Measurements from ENCODE around the gene LRP5. TPM values are rescaled to one million over a fixed set of nuclear protein-coding genes. Genes with fewer than 3 reads are reported as not detected.
"Not testable (repeated sequence)": the region's sequence is repeated elsewhere in the genome, so short reads cannot be mapped to it uniquely, and the experiment has no call there.

The LRP5 gene
- total RNA-seq, 1 donor, result 0.42 TPM

DNA sequence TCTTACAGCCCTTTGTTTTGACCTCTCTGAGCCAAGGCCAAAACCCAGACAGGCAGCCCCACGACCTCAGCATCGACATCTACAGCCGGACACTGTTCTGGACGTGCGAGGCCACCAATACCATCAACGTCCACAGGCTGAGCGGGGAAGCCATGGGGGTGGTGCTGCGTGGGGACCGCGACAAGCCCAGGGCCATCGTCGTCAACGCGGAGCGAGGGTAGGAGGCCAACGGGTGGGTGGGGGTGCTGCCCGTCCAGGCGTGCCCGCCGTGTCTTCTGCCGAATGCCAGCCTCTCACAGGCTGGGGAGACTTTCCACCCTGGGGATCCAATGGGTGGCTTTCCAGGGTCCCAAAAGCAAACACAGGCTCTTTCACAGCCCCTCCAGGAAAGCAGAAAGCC, 111.1 kb downstream of the LRP5 start:
- Histone ChIP-seq H3K4me1 (ENCODE audit: insufficient read depth, low read length) (no peaks in the 10 kb centered on the region), H3K4me3 (ENCODE audit: low read length) (no peak overlapping the region), H3K9me3 (ENCODE audit: low read depth, low read length) (no peaks in the 10 kb centered on the region), H3K27me3 (ENCODE audit: insufficient read depth, low read length) (no peaks in the 10 kb centered on the region)

DNA sequence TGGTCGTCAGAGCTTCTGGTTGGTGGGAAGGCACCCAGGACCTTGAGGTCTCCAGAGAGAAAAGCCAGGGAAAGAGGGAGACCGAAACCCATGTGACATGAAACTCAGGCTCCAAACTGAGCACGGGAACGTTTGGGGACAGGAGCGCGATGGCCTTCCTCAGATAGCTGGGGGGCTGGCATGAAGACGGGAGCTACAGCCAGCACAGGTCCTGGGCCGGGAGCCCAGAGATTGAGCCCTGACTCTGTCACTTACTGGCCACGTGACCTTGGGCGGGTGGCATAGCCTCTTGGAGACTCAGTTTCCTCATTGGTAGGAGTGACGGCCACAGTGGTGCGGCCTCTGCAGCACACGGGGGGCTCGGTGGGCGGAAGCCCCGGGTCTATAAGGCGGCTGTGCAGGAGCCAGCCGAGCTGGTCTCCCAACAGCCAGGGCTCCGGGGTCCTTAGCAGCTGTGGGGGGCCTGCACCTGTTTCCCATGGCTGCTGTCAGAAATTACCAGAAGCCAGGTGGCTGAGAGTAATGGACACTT, 111.8 kb downstream of the LRP5 start:
- no peaks in the 10 kb centered on the region for H3K9me3 ChIP-seq (ENCODE audit: low read depth, low read length)
- no peaks in the 10 kb centered on the region for H3K27me3 ChIP-seq (ENCODE audit: insufficient read depth, low read length)
- H3K4me3 ChIP-seq (ENCODE audit: low read length), result no peak overlapping the region
- no peaks in the 10 kb centered on the region for H3K4me1 ChIP-seq (ENCODE audit: insufficient read depth, low read length)

DNA sequence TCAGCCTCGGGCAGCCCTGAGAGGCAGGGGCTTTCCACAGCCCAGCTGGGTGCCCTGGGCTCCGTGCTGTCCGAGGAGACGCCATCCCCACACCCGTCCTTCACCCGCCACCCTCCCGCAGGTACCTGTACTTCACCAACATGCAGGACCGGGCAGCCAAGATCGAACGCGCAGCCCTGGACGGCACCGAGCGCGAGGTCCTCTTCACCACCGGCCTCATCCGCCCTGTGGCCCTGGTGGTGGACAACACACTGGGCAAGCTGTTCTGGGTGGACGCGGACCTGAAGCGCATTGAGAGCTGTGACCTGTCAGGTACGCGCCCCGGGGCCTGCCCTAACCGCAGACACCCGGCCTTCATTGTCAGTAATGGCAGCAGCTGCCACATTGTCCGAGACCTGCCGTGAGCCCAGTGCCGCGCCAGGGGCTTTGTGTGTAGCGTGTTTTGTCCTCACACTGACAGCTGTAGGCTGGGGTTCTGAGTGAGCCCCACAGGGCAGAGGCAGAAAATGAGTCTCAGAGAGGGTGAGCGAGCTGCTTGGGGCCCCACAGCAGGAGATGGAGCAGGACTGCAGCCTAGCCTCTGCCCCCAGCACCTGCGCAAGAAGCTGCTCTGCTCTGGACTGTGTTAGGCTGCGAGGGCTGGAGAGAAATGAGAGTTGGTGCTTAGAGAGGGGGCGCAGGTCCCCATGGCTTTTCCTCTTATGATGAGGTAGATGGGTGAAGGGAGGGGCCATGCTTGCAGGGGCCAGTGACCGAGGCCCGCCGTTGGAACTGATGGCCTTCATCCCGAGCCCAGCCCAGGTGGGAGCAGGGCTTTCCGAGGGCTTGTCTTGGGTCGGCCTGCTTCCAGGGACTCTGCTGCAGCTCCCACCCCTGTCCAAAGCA, 112.8 kb downstream of the LRP5 start:
- H3K27me3 ChIP-seq (ENCODE audit: insufficient read depth, low read length), result no peaks in the 10 kb centered on the region
- no peak overlapping the region for H3K4me3 ChIP-seq (ENCODE audit: low read length)
- H3K4me1 ChIP-seq (ENCODE audit: insufficient read depth, low read length), result no peaks in the 10 kb centered on the region
- no peaks in the 10 kb centered on the region for H3K9me3 ChIP-seq (ENCODE audit: low read depth, low read length)

DNA sequence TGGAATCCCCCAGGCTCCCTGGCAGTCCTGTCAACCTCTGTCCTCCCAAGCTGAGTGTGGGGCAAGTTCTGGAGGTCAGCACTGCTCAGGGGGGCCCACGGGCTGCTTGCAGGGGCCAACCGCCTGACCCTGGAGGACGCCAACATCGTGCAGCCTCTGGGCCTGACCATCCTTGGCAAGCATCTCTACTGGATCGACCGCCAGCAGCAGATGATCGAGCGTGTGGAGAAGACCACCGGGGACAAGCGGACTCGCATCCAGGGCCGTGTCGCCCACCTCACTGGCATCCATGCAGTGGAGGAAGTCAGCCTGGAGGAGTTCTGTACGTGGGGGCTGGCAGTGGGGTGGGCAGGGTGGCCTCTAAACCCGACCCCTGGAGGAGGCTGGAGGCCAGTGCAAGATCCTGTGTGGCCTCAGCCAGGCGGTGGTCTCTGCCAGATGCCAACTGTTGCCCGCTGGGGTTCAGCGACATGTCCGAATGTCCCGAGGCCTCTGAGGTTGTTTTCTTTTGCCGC, 113.5 kb downstream of the LRP5 start:
- Histone ChIP-seq H3K27me3 (ENCODE audit: insufficient read depth, low read length) (no peaks in the 10 kb centered on the region), H3K4me1 (ENCODE audit: insufficient read depth, low read length) (no peaks in the 10 kb centered on the region), H3K4me3 (ENCODE audit: low read length) (no peak overlapping the region), H3K9me3 (ENCODE audit: low read depth, low read length) (no peaks in the 10 kb centered on the region)

DNA sequence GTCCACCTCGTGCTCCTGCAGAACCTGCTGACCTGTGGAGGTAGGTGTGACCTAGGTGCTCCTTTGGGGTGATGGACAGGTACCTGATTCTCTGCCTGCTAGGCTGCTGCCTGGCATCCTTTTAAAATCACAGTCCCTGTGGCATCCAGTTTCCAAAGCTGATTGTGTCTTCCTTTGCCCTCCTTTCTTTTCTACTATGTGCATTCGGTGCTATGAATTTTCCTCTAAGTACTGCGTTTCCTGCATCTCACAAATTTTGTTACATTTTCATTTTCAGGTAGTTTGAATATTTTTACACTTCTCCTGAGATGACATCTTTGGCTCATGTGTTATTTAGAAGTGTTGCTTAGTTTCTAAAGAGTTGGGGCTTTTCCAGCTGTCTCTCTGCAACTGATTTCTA, 117.3 kb downstream of the LRP5 start:
- H3K9me3 ChIP-seq (ENCODE audit: low read depth, low read length), result no peaks in the 10 kb centered on the region
- no peaks in the 10 kb centered on the region for H3K4me1 ChIP-seq (ENCODE audit: insufficient read depth, low read length)
- no peak overlapping the region for H3K4me3 ChIP-seq (ENCODE audit: low read length)
- no peaks in the 10 kb centered on the region for H3K27me3 ChIP-seq (ENCODE audit: insufficient read depth, low read length)

DNA sequence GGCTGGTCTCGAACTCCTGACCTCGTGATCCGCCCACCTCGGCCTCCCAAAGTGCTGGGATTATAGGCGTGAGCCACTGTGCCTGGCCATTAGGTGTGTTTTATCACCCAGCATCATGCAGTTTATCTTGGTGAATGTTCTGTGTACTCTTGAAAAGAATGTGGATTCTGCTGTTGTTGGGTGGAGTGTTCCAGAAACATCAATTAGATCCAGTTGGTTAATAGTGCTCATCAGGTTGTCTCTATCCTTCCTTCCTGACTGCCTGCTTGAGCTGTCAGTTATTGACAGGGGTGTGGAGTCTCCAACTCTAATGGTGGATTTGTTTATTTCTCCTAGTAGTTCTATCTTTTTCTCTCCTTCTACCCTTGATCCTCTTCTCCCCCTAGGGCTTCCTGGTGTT, 118.0 kb downstream of the LRP5 start:
- H3K4me1 ChIP-seq (ENCODE audit: insufficient read depth, low read length), result no peaks in the 10 kb centered on the region
- no peaks in the 10 kb centered on the region for H3K9me3 ChIP-seq (ENCODE audit: low read depth, low read length)
- H3K27me3 ChIP-seq (ENCODE audit: insufficient read depth, low read length), result no peaks in the 10 kb centered on the region
- H3K4me3 ChIP-seq (ENCODE audit: low read length), result no peak overlapping the region

DNA sequence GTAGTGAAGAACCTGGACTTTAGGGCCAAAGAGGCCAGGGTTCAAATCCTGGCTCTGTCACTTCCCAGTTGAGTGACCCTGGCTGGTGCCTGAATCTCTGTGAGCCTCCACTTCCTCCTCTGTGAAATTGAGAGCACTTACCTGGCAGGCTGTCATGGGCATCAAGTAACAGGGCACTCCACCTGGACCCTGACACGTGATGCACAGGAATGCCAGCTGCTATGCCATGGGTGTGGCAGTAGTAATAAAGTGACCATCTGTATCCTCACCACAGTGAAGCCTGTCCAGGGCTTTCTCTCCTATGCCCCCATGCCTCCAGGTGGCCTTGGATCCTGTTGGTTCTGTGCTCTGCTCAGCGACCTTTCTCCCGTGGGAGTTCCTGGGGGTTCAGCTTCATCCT, 118.4 kb downstream of the LRP5 start:
- no peak overlapping the region for H3K4me3 ChIP-seq (ENCODE audit: low read length)
- no peaks in the 10 kb centered on the region for H3K27me3 ChIP-seq (ENCODE audit: insufficient read depth, low read length)
- no peaks in the 10 kb centered on the region for H3K4me1 ChIP-seq (ENCODE audit: insufficient read depth, low read length)
- no peaks in the 10 kb centered on the region for H3K9me3 ChIP-seq (ENCODE audit: low read depth, low read length)

DNA sequence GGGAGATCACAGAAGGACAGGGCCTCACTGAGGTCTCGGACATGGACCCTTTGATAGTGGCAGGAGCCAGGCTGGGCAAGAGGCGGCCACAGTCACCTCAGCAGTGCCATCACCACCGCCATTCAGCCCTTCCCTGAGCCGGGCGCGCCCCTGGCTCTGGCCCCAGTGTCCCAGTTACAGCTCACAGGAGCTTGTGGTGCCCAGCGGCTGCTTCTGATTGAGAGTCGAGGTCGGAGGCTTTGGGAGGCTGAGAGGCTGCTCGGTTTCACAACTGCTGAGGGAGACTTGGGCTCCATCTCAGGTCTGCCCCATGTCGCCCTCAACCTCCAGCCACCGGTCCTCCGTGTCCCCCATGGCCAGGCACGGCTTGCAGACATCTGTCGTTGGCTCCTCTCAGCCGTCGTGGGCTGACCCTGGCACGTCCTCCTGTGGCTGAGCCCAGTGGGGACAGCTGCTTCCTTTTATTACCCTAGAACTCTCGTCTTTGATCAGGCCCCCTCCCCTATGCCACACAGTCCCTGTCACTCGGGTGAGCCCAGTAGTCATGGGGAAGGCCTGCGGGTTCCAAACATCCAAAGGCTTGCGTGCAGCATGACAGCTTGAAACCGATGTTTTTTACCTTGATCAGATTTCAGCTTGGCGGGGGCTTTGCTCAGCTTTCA, 119.7 kb downstream of the LRP5 start:
- no peaks in the 10 kb centered on the region for H3K27me3 ChIP-seq (ENCODE audit: insufficient read depth, low read length)
- H3K4me1 ChIP-seq (ENCODE audit: insufficient read depth, low read length), result peaks cover under 1% of the 10 kb centered on the region
- H3K4me3 ChIP-seq (ENCODE audit: low read length), result no peak overlapping the region
- no peaks in the 10 kb centered on the region for H3K9me3 ChIP-seq (ENCODE audit: low read depth, low read length)

DNA sequence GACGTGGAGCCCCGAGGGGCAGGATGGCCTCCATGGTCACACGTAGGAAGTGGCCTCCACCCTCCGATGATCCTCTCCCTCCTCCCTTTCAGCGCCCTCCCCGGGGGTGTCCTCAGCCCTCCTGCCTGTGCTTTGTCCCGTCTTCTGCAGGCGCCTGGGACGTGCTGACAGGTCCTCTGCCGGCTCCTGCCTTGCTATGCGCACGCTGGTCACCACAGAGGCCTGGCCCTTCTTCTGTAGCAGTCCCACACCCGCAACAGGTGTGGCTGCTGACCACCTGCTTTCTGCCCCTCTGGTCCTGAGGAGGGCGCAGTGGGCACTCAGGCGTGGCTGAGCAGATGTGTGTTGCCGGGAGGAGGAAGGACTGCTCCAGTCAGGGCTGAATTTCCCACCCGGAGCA, 120.5 kb downstream of the LRP5 start:
- Histone ChIP-seq H3K9me3 (ENCODE audit: low read depth, low read length) (no peaks in the 10 kb centered on the region), H3K4me3 (ENCODE audit: low read length) (no peak overlapping the region), H3K27me3 (ENCODE audit: insufficient read depth, low read length) (no peaks in the 10 kb centered on the region), H3K4me1 (ENCODE audit: insufficient read depth, low read length) (peaks cover 6% of the 10 kb centered on the region)

DNA sequence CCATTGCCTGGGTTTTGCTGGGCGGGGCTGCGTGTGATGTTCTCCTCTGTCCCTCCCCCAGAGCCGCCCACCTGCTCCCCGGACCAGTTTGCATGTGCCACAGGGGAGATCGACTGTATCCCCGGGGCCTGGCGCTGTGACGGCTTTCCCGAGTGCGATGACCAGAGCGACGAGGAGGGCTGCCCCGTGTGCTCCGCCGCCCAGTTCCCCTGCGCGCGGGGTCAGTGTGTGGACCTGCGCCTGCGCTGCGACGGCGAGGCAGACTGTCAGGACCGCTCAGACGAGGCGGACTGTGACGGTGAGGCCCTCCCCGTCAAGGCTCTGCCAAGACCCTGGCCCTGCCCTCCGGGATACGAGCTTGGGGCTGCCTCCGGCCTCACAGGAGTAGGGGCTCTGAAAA, 121.2 kb downstream of the LRP5 start:
- H3K4me3 ChIP-seq (ENCODE audit: low read length), result no peak overlapping the region
- H3K27me3 ChIP-seq (ENCODE audit: insufficient read depth, low read length), result no peaks in the 10 kb centered on the region
- H3K9me3 ChIP-seq (ENCODE audit: low read depth, low read length), result no peaks in the 10 kb centered on the region
- H3K4me1 ChIP-seq (ENCODE audit: insufficient read depth, low read length), result peaks cover 6% of the 10 kb centered on the region

DNA sequence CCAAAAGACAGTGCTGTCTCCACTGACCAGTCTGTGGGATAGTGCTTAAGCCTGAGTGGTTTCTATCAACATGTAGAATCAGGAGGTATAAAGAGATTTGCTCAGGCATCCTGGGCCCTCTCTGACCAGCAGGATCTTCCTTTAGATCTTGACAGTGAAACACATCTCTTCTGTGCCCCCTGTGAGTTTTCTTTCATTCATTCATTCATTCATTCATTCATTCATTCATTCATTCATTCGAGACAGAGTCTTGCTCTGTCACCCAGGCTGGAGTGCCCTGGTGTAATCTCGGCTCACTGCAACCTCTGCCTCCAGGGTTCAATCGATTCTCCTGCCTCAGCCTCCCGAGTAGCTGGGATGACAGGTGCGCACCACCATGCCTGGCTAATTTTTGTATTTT, 121.8 kb downstream of the LRP5 start:
- not testable (repeated sequence) for H3K27me3 ChIP-seq (ENCODE audit: insufficient read depth, low read length); H3K4me3 ChIP-seq (ENCODE audit: low read length); H3K9me3 ChIP-seq (ENCODE audit: low read depth, low read length); H3K4me1 ChIP-seq (ENCODE audit: insufficient read depth, low read length)

DNA sequence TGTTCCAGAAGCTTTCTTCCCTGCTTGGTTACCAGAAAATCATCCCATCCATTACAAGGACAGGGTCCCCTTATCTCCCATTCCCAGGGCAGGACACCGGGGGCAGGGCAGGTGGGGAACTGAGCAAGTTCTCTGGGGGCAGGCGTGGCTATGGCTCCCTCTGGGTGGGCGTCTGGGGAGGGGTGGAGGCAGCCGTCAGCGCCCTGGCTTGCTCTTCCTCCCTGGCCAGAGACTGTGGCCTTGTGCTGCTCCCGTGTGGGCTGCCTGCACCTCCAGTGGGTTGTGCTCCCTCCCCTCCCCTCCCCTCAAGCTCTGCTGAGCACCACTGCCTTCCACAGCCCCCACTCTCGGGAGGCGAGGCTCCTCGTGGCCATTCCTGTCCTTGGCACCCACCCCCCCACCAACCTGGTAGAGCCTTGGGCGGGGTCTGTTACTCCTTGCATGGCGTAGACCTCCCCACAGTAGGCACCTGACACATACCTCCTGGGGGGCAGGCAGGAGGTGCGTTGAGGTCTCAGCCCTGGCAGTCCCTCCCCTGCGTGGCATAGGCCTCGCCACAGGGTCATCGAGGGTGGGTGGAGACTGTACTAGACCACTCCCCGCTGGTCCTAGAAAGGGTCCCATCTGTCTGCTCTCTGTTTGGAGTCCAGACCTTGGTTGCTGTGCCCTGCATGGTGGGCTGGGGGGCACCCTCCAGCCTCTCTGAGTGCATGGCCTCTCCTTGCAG, 123.9 kb downstream of the LRP5 start:
- H3K27me3 ChIP-seq (ENCODE audit: insufficient read depth, low read length), result no peaks in the 10 kb centered on the region
- no peaks in the 10 kb centered on the region for H3K9me3 ChIP-seq (ENCODE audit: low read depth, low read length)
- H3K4me1 ChIP-seq (ENCODE audit: insufficient read depth, low read length), result peaks cover 6% of the 10 kb centered on the region
- H3K4me3 ChIP-seq (ENCODE audit: low read length), result no peak overlapping the region

DNA sequence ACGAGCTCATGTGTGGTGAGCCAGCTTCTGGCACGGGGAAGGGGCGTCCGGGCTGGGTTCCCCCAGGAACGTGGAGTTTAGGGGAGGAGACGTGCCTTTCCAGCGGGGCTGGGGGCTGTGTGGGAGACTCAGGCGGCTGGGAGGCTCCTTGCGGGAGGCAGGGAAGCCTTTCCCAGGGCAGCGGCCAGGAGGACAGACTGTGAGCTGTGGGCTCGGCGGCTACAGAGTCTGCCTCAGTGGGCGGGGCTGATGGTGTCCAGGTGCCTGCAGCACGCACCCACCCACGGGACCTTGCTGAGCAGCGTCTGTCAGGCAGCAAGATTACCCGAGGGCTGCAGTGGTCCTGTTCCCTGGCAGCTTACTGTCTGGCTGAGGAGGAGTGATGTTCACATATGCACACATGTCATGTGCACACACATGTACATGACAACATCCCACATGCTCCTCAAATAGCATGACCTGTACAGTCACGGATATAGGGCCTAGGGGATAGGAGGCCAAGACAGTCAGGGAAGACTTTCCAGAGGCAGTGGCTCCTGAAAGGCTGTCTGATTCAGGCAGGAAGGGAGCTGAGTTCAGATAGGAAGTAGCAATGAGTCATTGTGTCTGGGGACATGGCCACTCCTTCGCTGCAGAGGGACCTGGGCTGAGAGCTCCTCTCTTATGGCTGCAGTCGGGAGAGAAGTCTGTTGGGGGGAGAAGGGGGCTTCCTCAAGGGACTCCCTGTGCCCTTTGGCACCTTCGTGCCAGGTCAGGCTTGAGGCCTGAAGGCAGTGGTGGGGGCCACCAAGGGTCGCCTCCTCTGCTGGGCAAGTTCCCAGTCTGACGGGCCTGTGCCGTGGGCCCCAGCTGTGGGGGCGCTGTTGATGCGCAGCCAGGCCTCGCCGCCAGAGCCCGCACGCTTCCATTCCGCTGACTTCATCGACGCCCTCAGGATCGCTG, 124.9 kb downstream of the LRP5 start:
- H3K9me3 ChIP-seq (ENCODE audit: low read depth, low read length), result no peaks in the 10 kb centered on the region
- H3K4me3 ChIP-seq (ENCODE audit: low read length), result no peak overlapping the region
- no peaks in the 10 kb centered on the region for H3K27me3 ChIP-seq (ENCODE audit: insufficient read depth, low read length)
- H3K4me1 ChIP-seq (ENCODE audit: insufficient read depth, low read length), result peaks cover 6% of the 10 kb centered on the region

DNA sequence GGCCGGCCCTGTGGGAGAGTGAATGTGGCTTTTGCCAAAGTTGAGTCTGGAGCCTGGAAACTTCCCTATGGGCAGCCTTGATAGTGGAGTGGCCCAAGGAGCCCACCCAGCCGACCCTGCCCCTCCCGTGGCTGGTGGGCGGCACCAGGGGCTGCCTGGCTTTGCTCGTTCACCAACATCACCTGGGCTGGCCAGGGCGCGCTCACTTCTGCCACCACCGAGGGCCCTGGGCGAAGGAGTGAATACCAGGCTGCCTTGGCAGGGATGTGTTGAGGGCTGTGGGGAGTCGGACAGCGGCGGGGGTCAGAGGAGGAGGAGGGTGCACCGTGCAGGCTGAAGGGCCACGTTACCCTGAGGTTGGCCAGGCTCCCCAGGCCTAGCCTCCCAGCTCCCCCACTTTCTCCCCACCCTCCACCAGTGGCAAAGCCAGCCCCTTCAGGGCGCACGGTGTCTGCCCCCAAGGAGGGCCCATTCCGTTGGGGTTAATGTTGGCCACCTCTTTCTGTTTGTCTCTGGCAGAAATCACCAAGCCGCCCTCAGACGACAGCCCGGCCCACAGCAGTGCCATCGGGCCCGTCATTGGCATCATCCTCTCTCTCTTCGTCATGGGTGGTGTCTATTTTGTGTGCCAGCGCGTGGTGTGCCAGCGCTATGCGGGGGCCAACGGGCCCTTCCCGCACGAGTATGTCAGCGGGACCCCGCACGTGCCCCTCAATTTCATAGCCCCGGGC, 125.7 kb downstream of the LRP5 start:
- no peaks in the 10 kb centered on the region for H3K9me3 ChIP-seq (ENCODE audit: low read depth, low read length)
- no peak overlapping the region for H3K4me3 ChIP-seq (ENCODE audit: low read length)
- peaks cover 6% of the 10 kb centered on the region for H3K4me1 ChIP-seq (ENCODE audit: insufficient read depth, low read length)
- H3K27me3 ChIP-seq (ENCODE audit: insufficient read depth, low read length), result no peaks in the 10 kb centered on the region
